SK-N-SH (cell line): ENCODE measurements around the gene DAB2.
"Not testable (repeated sequence)": the region's sequence is repeated elsewhere in the genome, so short reads cannot be mapped to it uniquely, and the experiment has no call there.

ENCODE experiments used
- EZH2phosphoT487 ChIP-seq: fragments of 200-600 bp; sonication (generic); IDR thresholded peaks from 2 replicates; pipeline ENCODE4 v1.6.1; 2017; ENCODE audit warnings: low read depth, mixed run types, mild to moderate bottlenecking, antibody characterized with exemption, moderate library complexity, borderline replicate concordance
- POLR2AphosphoS5 ChIP-seq: IDR thresholded peaks from 2 replicates; pipeline ENCODE4 v1.6.1; 2012; ENCODE audit warnings: low read depth, low read length
- RFX5 ChIP-seq: IDR thresholded peaks from 2 replicates; pipeline ENCODE4 v1.6.1; 2012; ENCODE audit warnings: mild to moderate bottlenecking, improper control_type of control experiment, low read length
- SIN3A ChIP-seq: IDR thresholded peaks from 2 replicates; pipeline ENCODE4 v1.6.1; 2012; ENCODE audit warnings: low read depth, mild to moderate bottlenecking, low read length, moderate library complexity, borderline replicate concordance
- SMC3 ChIP-seq: IDR thresholded peaks from 2 replicates; pipeline ENCODE4 v1.6.1; 2012; ENCODE audit warnings: low read depth, low read length, improper control_type of control experiment
- TCF12 ChIP-seq: IDR thresholded peaks from 2 replicates; pipeline ENCODE4 v1.4.0; 2012
- TEAD4 ChIP-seq: IDR thresholded peaks from 2 replicates; pipeline ENCODE4 v1.4.0; 2012; ENCODE audit warnings: mild to moderate bottlenecking, borderline replicate concordance; ENCODE audit not compliant: insufficient read depth
- YY1 ChIP-seq: IDR thresholded peaks from 2 replicates; pipeline ENCODE4 v1.4.0; 2012; ENCODE audit warnings: low read depth, mild to moderate bottlenecking
- TF ChIP-seq, protein P1 (sequence below): IDR thresholded peaks from 2 replicates; pipeline ENCODE4 v1.4.0; 2012; ENCODE audit warnings: low read depth
- TF ChIP-seq, protein P2 (sequence below): fragments of 200-600 bp; sonication (generic); IDR thresholded peaks from 2 replicates; pipeline ENCODE4 v1.6.1; 2017; ENCODE audit warnings: antibody characterized with exemption, mild to moderate bottlenecking, moderate library complexity
- TF ChIP-seq, protein P3 (sequence below): fragments of 150-350 bp; IDR thresholded peaks from 2 replicates; pipeline ENCODE4 v1.6.1; 2017; ENCODE audit warnings: antibody characterized with exemption, low read length, low read depth, borderline replicate concordance

DNA sequence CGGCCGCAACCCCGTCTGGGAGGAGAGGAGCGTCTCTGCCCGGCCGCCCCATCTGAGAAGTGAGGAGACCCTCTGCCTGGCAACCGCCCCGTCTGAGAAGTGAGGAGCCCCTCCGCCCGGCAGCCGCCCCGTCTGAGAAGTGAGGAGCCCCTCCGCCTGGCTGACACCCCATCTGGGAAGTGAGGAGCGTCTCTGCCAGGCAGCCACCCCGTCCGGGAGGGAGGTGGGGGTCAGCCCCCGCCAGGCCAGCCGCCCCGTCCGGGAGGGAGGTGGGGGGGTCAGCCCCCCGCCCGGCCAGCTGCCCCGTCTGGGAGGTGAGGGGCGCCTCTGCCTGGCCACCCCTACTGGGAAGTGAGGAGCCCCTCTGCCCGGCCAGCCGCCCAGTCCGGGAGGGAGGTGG is 90.5 kb downstream of the DAB2 start:
- TF ChIP-seq, protein P1, sequence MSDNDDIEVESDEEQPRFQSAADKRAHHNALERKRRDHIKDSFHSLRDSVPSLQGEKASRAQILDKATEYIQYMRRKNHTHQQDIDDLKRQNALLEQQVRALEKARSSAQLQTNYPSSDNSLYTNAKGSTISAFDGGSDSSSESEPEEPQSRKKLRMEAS, result not testable (repeated sequence)
- TF ChIP-seq RFX5, TEAD4, TCF12, POLR2AphosphoS5, SIN3A, YY1, EZH2phosphoT487, SMC3: not testable (repeated sequence)
- TF ChIP-seq, protein P2, sequence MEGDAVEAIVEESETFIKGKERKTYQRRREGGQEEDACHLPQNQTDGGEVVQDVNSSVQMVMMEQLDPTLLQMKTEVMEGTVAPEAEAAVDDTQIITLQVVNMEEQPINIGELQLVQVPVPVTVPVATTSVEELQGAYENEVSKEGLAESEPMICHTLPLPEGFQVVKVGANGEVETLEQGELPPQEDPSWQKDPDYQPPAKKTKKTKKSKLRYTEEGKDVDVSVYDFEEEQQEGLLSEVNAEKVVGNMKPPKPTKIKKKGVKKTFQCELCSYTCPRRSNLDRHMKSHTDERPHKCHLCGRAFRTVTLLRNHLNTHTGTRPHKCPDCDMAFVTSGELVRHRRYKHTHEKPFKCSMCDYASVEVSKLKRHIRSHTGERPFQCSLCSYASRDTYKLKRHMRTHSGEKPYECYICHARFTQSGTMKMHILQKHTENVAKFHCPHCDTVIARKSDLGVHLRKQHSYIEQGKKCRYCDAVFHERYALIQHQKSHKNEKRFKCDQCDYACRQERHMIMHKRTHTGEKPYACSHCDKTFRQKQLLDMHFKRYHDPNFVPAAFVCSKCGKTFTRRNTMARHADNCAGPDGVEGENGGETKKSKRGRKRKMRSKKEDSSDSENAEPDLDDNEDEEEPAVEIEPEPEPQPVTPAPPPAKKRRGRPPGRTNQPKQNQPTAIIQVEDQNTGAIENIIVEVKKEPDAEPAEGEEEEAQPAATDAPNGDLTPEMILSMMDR, result not testable (repeated sequence)
- TF ChIP-seq, protein P3, sequence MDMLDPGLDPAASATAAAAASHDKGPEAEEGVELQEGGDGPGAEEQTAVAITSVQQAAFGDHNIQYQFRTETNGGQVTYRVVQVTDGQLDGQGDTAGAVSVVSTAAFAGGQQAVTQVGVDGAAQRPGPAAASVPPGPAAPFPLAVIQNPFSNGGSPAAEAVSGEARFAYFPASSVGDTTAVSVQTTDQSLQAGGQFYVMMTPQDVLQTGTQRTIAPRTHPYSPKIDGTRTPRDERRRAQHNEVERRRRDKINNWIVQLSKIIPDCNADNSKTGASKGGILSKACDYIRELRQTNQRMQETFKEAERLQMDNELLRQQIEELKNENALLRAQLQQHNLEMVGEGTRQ, result not testable (repeated sequence)
